Measurements from ENCODE around the gene SPRR3.
"Not testable (repeated sequence)": the region's sequence is repeated elsewhere in the genome, so short reads cannot be mapped to it uniquely, and the experiment has no call there.

Gene SPRR3

GRCh38 chr1:152986578-152986977, 15.0 kb upstream of the SPRR3 start:
- no peak for DNase-seq

DNA sequence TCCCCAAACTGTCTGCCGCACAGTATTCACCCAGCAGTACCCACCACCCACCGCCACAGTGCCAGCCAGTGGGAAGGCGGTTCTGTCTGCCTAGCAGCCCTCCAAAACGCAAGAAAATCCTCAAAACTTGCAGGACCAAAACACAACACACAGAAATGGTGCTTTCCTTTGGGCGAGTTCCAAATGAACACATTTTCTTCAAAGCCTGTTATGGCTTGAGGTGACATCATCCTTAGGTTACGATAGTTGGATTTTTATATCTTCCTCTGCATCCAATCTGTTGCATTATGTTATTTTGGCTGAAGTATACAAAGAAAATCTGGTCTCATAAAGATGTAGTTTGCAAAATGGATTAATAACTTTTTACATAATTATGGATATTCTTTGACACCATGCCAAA, 8.4 kb upstream of the SPRR3 start:
- DNase-seq: no peak

DNA sequence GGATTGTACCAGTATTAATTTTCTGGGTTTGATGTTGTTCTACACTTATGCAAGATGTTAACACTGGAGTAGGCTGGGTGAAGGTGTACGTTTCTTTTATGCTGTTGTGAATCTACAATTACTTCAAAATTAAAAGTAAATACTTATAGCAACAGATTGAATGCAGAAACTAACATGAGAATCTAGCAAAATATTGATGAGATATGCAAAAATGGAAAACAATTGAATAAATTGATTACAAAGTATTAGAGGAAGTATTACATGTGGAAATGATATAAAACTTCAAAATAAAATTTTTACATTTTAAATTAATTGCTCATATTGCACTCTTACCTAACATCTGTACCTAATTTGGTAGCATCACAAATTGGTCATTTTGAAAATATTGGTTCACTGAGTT, 5.7 kb upstream of the SPRR3 start:
- no peak for DNase-seq

DNA sequence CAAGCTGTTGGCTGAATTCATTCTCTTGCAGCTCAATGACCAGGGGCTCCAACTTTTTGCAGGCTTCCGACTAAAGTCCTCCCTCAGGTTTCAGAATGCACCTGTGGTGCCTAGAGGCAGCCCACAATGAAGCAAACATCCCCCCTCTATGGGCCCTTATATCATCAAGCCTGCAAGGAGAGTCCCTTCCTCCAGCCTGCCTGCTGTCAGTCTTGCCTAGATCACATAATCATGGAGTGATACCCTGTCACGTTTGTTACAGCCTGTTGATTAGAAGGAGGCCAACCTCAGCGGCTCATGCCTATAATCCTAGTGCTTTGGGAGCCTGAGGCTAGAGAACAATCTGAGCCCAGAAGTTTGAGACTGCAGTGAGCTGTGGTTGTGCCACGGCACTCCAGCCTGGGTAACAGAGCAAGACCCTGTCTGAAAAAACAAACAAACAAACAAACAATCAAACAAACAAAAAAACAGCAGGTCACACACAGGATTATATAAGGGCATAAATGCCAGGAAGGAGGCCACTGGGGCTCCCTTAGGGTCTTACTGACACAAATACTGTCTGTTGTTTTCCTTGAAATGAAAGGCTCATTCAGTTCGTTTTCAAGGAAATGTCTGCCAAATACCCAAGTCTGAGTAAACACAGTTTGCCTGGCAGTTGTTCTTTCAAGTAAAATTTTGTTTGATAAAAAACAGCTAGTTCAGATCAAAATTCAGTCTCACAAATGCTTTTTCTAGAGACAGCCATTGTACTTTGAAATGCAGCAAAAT, 4.7 kb upstream of the SPRR3 start:
- DNase-seq: no peak

GRCh38 chr1:152997901-152998300, 3.6 kb upstream of the SPRR3 start:
- no peak for DNase-seq

DNA sequence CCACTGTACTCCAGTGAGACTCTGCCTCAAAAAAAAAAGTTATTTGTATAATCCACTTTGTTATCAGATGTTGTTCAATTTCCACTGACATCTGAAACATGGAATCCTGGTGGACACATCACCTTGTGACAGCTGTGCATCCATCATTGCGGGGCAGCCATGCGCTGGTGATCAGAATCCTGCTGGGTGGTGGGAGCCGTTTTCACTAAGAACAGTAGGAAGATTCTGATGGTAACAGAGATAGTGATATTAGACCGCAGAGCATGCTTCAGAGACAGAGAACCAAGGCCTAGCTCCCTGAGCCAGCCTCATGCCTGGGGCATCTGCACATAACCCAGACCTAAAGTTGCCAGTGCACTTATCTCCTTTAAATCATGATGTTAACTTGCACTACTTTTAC, 3.1 kb upstream of the SPRR3 start:
- no peak for DNase-seq

GRCh38 chr1:152999818-153000217, 1.7 kb upstream of the SPRR3 start:
- DNase-seq: no peak

DNA sequence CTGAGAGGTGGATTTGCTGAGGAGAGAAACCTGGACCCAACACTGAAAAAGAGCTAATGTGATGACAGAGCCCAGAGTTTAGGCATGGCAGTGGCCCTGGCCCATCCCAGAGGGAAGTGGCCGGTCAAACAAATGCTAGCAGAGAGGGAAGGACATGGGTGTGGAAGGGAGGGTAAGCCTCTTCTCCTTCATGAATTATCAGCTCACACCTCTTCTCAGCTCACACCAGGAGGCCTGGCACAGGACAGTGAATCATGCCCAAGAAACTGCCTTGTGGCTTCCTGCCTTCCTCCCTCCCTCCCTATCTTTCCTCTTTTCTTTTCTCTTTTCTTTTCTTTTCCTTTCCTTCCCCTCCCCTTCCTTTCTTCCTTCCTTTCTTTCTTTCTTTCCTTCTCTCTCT, 1.3 kb upstream of the SPRR3 start:
- no peak for DNase-seq

DNA sequence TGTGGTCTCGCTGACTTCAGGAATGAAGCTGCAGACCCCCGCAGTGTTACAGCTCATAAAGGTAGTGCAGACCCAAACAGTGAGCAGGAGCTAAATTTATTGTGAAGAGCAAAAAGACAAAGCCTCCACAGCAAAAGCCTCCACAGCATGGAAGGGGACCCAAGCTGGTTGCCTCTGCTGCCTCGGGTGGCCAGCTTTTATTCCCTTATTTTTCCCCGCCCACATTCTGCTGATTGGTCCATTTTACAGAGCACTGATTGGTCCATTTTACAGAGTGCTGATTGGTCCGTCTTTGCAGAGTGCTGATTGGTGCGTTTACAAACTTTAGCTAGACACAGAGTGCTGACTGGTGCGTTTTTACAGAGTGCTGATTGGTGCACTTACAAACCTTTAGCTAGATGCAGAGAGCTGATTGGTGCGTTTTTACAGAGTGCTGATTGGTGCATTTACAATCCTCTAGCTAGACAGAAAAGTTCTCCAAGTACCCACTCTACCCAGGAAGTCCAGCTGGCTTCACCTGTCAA, 9.7 kb downstream of the SPRR3 start:
- not testable (repeated sequence) for DNase-seq

DNA sequence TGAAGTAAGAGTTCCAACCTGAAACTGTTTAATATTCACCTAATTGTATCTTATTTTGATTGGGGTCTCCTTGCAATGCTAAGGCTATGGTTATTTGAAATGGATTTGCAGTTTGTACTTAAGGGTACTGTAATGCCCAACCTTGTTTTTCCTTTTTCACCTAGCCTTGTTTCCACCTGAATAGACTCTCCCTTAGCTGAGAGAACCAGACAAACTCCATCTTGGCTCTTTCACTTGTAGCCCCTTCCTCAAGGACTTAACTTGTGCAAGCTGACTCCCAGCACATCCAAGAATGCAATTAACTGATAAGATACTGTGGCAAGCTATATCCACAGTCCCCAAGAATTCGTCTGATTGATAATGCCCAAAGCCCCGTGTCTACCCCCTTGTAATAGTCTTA, 20.3 kb downstream of the SPRR3 start:
- not testable (repeated sequence) for DNase-seq

- not testable (repeated sequence) for DNase-seq
These were observed 20.8 kb downstream of the SPRR3 start for GRCh38 chr1:153022340-153022739.

DNA sequence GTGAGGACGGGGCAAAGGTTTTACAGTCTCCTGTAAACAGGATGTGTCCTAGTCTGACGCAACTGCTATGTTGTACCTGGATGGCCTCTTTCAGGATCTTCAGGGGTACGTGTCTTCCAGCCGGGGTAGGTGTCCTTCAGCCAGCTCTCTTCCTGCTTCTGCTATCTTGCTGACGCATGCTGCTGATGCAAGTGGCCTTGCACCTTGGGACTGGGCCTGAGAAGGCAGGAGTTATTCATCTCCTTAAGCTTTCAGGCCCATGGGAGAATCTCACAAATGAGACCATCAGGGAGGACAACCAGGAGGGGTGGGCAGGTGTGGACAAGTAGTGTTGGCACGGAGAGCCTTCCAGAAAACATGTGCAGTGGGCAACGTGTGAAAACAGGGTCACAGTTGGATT, 21.6 kb downstream of the SPRR3 start:
- no peak for DNase-seq

- no peak for DNase-seq
These were observed 22.9 kb downstream of the SPRR3 start for GRCh38 chr1:153024413-153024812.

DNA sequence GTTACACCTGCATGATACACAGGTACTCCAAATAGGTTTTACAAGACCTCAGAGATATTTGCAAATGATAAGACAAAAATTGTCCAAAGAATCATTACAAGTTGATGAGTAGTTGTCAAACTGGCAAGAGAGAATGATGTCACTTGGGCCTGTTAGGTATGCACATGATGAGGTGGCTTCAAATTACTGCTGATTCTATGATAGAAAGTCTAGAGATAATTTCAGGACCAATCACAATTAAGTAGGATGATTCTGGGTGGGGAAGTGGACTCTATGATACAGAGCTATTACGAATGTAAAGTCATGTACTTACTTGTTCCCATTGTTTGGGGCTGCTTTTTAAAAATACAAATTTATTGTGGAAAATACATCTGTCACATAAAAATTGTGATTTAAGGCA, 24.2 kb downstream of the SPRR3 start:
- DNase-seq: no peak

- no peak for DNase-seq
These were observed 27.2 kb downstream of the SPRR3 start for GRCh38 chr1:153028766-153029165.

- DNase-seq: no peak
These were observed 29.3 kb downstream of the SPRR3 start, which contains the start of gene SPRR1B for GRCh38 chr1:153030895-153031294. Gene SPRR1B (plus strand): TSS chr1:153031203. CDS start chr1:153032346, 1,143 bp downstream.

DNA sequence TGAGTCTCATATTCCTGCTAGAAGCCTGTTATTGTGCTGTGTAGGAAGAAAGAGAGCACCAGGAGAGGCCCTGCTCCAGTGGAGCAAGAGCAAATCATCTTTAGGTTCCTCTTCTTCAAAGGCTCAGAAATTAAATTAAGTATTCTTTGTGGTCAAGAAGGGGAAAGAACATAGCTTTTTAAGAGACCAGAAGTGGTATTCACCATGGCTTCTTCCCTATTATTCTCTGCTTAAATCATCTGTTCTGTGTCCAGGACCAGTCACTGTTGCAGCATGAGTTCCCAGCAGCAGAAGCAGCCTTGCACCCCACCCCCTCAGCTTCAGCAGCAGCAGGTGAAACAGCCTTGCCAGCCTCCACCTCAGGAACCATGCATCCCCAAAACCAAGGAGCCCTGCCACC, 30.5 kb downstream of the SPRR3 start:
- no peak for DNase-seq

DNA sequence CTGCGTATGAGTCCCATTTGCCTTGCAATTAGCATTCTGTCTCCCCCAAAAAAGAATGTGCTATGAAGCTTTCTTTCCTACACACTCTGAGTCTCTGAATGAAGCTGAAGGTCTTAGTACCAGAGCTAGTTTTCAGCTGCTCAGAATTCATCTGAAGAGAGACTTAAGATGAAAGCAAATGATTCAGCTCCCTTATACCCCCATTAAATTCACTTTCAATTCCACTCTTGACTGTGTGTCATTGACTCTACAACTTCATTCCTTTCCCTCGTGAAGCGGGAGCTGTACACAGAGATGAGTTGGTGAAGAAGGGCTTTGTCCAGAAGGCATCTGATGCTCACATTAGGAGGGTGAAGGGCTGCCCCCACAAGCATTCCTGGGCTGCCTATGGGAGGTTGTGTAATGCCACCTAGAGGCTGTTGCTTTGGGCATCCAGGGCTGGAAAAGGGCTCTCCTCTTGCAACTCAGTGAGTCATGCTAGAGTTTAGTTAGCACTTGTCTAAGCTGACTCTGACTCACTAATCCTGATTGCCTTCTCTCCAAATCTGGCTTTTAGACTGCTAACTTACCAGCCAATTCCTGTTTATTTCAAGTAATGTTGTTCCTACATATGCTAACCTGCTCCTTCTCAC, 31.2 kb downstream of the SPRR3 start:
- no peak for DNase-seq

DNA sequence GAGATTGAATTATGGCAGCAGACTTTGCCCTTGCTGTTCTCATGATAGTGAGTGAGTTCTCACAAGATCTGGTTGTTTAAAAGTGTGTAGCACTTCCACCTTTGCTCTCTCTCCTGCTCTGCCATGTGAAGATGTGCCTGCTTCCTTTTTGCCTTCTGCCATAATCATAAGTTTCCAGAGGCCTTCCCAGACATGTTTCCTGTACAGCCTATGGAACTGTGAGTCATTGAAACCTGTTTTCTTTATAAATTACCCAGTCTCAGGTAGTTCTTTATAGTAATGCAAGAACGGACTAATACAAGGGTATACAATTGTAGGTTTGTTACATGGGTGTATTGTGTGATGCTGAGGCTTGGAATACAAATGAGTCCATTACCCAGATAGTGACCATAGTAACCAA, 33.7 kb downstream of the SPRR3 start:
- DNase-seq: no peak

GRCh38 chr1:153040950-153041631, 39.5 kb downstream of the SPRR3 start, which contains the start of gene SPRR2D:
Gene SPRR2D (minus strand): TSS chr1:153041120. CDS start chr1:153040346, 774 bp downstream.
- DNase-seq: no peak

DNA sequence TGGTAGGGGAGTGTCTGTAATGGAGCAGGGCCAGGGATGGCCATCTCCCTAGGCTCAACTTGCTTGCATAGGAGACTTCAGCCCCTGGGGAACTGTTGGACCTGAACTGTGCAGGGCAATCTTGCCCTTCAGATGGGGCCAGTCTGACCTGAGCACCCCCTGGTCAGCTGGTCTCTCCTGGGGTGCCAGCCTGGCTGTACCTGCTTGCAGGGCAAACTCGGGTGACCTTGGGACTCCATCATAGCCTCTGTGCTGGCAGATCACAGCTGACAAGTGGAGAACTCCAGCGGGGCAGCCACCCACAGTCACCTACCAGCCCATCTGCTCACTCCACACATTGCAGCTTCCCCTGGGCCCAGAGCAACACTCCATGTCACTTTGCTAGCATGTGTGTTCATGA, 47.7 kb downstream of the SPRR3 start:
- no peak for DNase-seq
